ENCODE measurements around the gene RPL18.
"Not testable (repeated sequence)": the region's sequence is repeated elsewhere in the genome, so short reads cannot be mapped to it uniquely, and the experiment has no call there.

Gene RPL18

DNA sequence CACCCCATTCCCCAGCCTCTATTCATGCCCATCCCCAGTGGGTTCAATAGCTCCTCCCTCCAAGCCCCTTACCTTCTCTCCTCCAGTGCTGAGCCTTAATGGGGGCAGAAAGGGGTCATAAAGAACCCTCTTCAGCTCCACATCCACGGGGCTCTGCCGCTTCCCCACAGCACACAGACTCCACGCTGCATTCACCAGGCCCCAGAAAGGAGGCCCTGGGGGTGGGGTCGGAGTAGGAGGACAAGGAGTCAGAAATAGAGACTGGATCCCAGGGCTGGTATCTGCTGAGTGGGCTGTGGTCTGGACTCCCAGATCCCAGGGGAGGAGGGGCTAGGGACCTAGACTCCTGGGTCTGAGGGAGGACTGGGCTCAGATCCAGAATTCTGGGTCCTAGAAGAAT lies 25.4 kb upstream of the RPL18 start:
- FAIRE-seq: no peak

DNA sequence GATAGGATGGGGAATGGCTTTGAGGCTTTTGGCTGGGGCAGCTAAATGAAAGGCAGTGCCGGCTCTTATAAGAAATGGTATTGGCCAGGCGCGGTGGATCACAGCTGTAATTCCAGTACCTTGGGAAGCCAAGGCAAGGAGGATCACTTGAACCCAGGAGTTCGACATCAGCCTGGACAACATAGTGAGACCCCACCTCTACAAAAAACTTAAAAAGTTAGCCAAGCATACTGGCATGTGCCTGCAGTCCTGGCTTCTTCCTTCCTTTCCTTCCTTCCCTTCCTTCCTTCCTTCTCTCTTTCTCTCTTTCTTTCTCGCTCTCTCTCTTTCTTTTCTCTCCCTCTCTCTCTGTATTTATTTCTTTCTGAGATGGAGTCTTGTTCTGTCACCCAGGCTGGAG lies 23.9 kb upstream of the RPL18 start:
- FAIRE-seq: no peak

DNA sequence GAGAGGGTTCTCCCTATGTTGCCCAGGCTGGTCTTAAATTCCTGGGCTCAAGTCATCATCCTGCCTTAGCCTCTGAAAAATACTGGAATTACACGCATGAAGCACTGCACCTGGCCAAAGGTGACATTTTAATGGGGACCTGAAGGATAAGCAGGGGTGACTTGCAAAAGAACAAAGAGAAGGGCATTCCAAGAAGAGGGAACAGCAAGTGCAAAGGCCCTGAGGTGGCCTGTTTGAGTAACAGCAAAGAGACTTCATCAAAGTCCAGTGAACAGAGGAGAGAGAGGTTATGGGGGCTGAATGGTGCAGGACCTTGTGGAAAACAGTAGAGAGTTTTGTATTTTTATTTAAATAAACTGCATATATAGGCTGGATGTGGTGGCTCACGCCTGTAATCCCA lies 22.9 kb upstream of the RPL18 start:
- no peak for FAIRE-seq

DNA sequence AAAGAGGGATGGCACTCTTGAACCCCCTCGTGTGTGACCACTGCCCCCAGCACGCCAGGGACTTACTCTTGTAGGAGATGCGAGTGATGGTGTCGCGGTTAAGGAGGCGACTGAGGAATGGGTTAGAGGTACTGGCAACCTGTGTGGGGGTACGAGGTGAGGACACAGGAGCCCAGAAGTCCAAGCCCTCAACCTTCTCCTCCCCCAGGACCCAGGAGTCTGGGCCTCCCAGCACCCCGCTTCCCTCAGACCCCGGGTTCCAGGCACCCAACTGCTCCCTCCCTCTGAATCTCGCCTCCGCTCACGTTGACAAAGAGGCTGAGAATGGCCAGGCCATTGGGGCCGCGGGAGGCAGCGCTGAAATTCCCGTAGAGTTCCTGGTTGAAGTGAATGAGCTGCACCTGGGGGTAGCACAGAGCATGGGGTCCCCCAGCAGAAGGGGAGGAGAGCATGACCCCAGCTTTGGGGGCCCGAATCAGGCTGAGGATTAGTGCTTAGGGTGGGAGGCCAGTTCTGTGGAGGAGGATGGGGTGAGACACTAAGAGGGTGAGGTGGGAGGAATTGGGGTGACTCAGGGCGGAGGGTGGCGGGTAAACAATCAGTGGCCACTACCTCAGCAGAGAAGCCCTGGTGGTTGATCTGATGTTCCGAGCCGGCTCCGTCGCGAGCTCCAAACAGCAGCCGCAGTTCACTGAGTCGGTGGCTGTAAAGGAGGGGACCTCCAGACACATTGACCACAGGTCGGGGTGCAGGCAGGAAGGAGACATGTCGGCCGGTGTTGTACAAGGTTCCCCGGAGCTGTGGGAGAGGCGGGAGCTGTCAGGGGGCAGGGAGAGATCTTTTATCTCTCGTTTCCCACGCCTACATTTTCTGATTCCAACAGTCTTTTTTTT lies 20.8 kb upstream of the RPL18 start:
- FAIRE-seq: no peak

DNA sequence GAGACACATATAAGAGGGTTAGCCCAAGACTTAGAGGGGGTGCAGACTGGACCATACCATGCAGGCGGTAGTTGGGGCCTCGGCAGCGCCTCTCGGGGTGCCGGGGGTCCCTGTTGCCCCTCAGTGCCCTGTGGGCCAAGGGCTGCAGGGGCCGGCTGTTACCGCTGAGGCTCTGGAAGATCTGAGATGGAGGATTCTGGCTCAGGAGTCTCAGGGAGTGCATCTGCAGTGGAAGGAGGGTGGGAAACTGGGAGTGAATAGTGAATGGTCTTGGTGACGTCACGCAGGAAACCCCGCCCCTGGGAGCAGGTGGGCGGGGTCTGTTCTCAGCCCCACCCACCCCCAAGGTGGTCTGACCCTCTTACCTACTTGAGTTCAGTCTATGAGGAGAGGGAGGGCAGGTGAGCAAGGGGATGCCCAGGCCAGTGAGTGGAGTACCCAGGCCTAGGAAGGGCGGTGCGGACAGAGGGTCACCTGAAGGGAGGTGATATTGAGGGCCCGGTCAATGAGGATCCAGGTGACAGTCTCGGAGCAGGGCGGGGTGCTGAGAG lies 19.9 kb upstream of the RPL18 start:
- no peak for FAIRE-seq

DNA sequence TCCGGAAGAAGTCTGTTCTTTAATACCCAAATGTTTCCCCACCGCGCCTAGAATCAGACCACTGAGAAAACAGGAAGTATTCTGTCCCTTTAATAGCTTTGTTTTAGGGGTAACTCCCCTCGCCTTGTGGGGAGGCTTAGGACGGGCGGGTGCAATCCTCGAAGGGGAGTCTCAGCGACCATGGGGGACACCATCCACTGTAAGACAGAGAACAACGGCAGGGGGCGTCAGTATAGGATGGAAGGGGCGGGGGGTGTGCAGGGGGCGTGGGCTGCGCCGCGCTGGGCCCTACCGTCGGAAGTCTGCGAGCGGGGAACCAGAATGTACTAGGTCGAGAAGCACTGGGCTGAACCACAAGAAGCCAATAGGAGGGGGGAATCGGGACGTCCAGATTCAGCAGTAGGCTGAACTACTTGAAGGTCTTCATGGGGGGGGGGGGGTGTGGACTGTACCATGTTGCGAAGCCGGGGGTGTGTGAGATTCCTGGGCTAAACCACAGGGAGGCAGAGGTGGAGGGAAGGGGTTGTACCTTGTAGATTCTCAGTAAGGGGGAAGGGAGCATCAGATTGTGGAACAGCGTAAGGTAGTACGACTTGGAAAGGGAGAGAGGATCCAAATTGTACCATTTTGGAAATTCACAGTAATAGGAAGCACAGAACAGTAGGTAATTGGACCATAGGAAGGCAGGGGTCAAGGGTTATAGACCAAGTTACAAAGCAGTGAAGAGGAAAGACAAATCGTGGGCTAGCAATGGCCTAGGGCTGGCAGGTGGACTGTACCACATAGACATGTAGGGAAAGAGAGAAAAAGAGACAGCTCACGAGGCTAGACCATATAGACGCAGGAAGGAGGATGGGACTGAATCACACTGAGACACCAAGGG lies 19.2 kb upstream of the RPL18 start:
- FAIRE-seq: no peak

DNA sequence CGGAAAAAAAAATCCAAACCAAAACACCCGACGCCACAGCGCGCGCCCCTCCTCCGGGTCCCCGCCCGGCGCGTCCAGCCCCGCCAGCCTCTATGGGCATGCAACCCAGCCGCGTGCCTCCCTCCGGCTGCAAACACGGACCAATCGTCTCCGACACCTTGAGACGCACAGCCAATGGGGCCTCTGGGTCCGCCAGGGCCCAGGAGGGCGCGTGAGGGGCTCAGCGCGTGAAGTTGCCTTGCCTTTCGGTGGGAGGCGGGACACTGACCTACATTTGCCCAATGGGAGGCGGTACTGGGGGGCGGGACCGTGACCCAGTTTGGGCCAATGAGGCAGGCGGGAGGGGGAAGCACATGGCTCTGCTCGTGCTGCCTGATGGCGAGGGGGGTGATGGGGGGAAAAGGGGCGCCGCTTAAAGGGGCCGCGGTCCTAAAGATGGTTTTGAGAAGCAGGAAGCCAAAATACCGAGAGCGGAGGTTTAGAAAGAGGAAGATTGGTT lies 18.5 kb upstream of the RPL18 start:
- FAIRE-seq: peak; percentile 89

DNA sequence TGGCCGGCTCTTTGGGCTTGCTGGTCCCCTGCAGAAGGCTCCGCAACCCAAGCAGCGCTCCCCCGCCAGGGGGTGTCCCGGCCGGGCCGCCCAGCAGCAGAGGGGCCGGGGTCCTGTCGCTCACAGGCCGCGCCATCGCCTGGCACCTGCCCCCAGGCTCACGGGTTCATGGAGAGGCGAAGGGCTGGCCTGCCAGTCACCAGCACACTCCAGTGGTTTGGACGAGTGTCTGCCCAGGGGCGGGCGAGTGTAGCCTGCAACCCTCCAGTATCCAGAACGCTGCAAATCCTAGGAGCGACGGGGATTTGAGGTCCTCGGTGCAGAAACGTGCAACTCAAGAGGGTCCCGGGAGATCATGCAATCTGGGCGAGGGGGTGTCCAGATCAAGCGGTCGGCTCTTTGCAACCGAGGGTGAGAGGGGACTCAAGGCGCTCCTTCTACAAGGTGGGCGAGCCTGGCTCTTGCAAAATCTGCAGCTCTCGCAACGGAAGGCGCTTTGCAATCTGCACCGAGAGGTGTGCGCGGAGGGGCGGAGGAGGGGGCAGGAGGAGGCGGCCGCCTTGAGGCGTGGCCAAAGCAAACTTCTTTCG lies 18.0 kb upstream of the RPL18 start, which contains the start of gene DBP:
DBP (minus strand) TSS at position 521 of the 590 bp plus-strand sequence; CDS start at position 136, 385 bp downstream.
- no peak for FAIRE-seq

DNA sequence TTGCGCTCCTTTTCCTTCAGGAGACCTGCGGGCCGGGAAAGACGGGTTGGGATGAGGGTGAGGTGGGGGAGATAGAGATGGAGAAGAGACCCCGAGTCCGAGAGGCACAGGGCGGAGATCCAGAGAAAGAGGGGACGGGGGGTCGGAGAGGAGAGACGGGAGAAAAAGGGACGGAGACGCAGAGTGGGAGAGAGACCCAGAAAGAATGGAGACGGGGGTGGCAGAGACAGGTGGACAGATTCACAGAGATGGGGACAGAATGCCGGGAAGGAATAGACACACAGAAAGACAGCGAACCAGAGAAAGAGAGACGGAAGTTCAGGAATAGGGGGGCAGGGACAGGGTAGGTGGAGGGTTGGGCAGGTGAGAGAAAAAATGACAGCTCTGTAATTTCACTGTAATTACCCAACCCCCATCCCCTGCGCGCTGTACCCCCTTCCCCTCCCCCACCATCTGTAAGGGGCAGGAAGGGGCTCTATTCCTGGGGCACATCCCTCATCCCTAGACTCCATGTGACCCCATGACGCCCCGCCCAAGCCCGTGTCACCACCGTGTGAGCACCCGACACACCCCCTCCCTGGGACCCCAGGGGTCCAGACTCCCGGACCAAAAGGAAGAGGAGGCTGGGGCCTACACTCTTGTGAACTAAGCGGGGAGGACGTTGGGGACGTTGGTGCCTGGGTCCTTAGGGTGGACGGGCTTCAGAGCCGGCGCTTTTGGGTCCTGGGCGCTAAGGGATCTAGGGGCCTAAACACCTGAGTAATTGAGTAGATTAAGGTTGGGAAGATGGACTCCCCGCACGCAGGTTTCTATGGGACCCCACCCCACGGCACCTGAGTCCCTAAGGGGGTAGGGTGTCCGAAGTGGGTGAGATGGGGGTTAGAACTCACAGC lies 17.2 kb upstream of the RPL18 start:
- FAIRE-seq: no peak

DNA sequence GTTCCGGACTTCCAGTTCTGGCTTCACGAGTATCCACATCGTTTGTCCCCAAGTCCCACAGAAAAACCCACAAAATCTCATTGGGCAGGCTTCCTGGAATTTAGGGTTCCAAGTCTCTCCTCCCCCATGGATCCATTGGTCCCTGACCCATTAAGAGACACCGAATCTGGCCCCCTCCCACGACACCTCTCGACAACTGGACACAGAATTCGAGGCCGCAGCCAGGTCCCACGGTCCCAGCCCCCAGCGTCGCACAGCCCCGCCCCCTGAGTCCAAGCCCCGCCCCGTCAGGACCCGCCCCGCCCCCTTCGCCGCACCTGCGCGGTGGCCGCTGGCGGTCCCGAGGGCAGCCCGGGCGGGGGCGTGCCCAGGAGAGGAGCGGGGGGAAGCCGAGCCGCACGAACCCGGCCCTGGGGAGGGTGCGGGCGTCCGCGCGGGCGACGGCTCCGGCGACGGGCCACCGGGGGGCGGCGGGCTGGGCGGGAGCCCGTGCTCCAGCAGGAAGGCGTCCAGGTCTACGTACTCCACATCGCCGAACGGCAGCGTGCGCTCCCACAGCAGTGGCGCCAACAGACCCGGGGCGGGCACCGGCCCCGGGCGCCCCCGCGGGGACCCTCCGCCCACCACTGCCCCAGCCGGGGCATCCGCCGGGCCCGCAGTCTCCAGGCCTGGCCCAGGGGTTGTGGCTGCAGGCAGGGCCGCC lies 16.4 kb upstream of the RPL18 start:
- no peak for FAIRE-seq

DNA sequence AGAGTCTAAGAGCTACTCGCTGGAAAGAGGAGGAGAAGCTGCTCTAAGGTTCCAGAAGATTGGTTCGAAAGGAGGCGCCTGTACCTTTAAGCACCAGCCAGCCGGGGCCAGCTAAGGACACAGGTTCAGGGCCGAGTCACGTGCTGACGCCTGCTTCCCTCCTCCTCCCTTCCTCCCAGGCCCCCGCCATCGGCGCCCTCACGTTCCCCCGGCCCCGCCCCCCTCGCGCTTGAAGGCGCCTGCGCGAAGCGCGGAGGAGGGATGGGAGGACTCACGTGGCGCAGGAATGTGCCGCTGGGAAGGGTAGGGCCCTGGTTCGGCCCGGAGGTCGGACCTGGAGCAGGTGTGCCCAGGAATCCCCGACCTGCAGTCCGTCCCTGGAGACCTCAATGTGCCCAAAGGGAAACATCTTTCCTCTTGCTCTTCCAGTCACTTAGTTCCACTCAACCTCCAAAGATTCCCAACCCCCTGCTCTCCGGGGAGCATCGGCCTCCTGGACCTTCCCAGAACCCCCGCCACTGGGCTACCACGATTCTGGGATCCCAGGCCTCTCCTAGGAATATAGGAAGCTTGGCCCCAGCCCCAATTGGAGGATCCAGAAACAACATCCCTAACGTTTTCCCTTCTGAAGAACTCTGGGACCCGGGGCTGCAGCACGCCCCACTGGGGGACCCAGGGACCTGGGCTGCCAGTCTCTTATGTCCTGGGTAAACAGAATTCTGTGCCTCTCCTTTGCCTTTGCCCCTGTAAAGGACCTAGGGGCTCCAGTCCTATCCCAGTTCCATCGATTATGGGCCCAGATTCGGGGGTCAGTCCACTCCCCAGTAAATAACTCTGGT lies 15.7 kb upstream of the RPL18 start:
- FAIRE-seq: no peak

DNA sequence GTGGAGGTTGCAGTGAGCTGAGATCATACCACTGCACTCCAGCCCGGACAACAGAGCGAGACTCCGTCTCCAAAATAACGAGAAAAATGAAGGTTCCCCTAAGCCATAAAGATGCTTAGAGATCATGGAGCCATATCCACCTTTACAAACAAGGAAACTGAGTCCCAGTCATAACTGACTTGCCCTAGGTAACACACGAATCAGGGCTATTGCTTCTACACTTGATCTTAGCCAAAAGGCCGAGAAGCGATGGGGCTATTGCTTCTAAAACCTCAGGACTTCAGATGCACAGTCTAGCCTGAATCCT lies 15.0 kb upstream of the RPL18 start:
- no peak for FAIRE-seq

DNA sequence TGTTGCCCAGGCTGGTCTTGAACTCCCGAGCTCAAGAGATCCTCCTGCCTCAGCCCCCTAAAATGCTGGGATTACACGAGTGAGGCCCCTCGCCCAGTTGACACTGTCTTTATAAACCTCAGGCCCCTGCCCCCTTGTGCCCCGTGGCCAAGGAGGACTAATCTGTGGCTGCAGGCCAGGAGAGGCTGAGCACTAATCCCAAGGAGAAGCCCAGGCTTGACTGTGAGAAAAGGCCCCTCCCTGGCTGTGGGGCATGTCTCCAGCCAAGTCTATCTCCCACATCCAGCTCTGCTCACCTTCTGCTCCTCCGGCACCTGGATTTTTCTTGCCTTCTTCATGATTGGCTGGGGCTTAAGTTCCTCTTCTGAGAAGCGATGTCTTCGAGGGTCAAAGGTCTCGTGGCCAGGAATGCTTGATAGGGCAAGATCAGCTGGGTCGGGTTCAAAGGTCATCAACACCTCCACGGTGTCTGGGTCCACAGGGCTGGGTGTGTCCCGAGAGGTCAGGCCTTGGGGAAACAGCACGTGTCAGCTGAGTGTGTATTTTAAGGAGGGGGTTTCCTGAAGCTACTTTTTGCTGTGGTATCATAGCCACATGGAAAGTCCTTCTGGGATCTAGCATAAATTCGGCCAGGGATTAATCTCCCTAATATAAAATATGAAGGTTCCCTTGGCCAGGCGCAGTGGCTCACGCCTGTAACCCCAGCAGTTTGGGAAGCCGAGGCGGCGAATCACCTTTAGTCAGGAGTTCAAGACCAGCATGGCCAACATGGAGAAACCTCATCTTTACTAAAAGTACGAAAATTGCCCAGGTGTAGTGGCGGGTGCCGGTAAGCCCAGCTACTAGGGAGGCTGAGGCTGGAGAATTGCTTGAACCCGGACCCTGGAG lies 14.4 kb upstream of the RPL18 start:
- no peak for FAIRE-seq

DNA sequence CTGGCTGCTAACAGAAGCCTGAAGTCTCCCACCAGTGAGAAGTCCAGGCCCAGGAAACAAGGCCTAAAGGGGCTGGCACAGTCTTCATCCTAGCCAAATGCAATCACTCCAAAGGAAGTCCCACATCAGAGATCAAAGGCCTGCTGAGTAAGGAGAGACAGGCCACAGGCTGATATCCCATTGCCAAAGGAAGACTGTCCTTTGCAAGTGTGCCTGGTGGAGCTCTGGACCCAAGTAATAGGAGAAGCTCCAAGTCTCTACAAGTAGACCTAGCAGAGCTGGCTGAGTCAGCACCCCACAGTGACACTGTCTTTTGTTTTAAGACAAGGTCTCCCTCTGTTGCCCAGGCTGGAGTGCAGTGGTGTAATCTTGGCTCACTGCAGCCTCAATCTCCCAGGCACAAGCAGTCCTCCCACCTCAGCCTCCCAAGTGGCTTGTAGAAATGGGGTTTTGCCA lies 13.7 kb upstream of the RPL18 start:
- FAIRE-seq: no peak

DNA sequence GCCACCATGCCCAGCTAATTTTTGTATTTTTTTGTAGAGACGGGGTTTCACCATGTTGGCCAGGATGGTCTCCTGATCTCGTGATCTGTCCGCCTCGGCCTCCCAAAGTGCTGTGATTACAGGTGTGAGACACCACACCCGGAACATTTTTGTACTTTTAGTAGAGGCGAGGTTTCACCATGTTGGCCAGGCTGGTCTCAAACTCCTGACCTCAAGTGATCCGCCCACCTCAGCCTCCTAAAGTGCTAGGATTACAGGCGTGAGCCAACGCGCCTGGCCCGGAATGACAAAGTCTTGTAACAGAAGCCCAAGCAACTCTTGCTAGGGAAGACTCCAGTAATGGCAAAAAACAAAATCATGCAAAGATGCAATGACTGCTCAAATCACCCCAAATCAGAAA lies 13.3 kb upstream of the RPL18 start:
- not testable (repeated sequence) for FAIRE-seq

DNA sequence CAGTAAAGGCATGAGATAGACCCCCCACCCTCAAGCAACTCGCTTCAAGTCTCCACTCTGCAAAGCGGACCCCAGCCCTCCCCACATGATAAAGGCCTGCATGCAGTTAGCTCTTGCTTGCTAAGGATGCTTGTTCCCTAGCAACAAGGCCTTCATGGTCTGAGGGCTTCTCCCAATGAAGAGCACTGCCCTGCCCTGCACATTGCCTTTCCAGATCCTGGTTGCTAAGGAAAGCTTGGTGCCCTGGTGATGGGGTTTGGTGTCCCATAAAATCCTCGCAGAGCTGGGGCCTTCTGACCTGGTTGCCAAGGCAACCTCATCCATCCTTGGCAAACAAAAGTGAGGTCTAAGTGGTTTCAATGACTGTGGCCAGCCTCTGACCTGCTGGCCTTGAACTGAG lies 12.2 kb upstream of the RPL18 start:
- FAIRE-seq: no peak

DNA sequence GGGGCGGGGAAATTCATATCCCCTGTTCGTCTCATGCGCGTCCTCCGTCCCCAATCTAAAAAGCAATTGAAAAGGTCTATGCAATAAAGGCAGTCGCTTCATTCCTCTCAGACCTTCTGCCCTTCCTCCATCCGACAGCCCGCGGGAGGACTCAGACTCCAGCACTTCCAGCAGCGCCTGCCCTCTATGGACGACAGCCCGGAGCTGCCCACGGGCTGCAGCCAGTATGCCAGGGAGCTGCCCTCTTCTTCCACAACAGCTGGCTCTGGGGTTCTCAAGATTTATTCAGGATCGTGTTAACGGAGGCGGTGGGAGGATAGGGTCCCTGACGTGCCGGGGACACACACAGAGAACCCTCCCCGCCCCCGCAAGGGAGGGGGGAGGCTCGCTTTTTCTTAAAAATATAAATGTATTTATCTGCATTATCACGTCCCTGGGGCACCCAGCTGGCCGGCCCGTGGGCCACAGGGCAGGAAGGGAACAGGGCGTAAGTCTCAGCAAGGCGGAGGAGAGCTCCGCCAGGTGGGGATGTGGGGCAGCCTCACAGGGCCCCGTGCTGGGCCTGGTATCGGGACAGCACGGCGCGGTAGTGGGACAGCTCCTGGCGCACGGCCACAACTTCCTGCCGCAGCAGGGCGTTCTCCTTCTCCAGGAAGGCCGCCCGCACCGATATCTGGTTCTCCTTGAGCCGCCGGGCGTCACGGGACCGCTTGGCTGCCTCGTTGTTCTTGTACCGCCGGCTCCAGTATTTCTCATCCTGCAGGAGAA lies 11.5 kb upstream of the RPL18 start:
- FAIRE-seq: no peak

DNA sequence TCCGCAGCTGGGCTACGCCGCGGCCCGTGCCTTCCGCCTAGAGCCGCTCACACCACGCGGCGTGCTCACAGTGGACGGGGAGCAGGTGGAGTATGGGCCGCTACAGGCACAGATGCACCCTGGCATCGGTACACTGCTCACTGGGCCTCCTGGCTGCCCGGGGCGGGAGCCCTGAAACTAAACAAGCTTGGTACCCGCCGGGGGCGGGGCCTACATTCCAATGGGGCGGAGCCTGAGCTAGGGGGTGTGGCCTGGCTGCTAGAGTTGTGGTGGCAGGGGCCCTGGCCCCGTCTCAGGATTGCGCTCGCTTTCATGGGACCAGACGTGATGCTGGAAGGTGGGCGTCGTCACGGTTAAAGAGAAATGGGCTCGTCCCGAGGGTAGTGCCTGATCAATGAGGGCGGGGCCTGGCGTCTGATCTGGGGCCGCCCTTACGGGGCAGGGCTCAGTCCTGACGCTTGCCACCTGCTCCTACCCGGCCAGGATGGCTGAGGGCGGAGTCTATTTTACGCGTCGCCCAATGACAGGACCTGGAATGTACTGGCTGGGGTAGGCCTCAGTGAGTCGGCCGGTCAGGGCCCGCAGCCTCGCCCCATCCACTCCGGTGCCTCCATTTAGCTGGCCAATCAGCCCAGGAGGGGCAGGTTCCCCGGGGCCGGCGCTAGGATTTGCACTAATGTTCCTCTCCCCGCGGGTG lies 10.8 kb upstream of the RPL18 start:
- no peak for FAIRE-seq

All from endometrium (tissue), 2 donors.